Panc1 (cell line): ENCODE measurements around the gene SIRT1. TPM values are rescaled to one million over a fixed set of nuclear protein-coding genes. Genes with fewer than 3 reads are reported as not detected.
A peak's percentile ranks its signal among the peaks of the same experiment; 100 is the strongest.
"Not testable (repeated sequence)": the region's sequence is repeated elsewhere in the genome, so short reads cannot be mapped to it uniquely, and the experiment has no call there.

Experiments
- ATAC-seq: fragments of 200-7000 bp; cut with Tn5 transposase; 2 replicates; pipeline ENCODE4 v1.9.1; 2020; ENCODE audit warnings: mild to moderate bottlenecking, moderate library complexity
- Bru-seq: library from RNA; stranded (reverse); fragments of 400-500 nt; gene quantifications from one replicate; lab custom pipeline; 2021; lab: Mats Ljungman, UMichigan
- BruChase-seq, 2 experiments: library from RNA; stranded (reverse); fragments of 400-500 nt; gene quantifications; one replicate each; lab custom pipeline; 2021; lab: Mats Ljungman, UMichigan
- BruUV-seq: library from RNA; stranded (reverse); fragments of 400-500 nt; replicated peaks from 2 replicates; lab custom pipeline; 2021; lab: Mats Ljungman, UMichigan
- CTCF ChIA-PET: fragments of 300-600 bp; sonication (Branson Sonifier 250); formaldehyde crosslinking; loops from one replicate; lab custom pipeline; 2022; ENCODE audit warnings: antibody characterized with exemption; lab: Charles Lee
- POLR2A ChIA-PET: fragments of 300-600 bp; sonication (Branson Sonifier 250); formaldehyde crosslinking; loops from one replicate; lab custom pipeline; 2022; ENCODE audit warnings: antibody characterized with exemption; lab: Charles Lee
- DNase-seq: peaks from one replicate; pipeline ENCODE4 v3.0.0-alpha.2; 2010; ENCODE audit warnings: low read depth, low spot score
- H3K27ac ChIP-seq: 2 replicates; pipeline ENCODE4 v1.5.1; 2011; ENCODE audit warnings: mild to moderate bottlenecking, low read length, inconsistent platforms
- H3K27me3 ChIP-seq: fragments of 200-500 bp; sonication (Bioruptor generic); 2 replicates; pipeline ENCODE4 v1.6.0; 2014; ENCODE audit warnings: low read length, inconsistent platforms; ENCODE audit not compliant: control insufficient read depth, insufficient read depth
- H3K36me3 ChIP-seq: fragments of 200-500 bp; sonication (Bioruptor generic); 2 replicates; pipeline ENCODE4 v1.5.1; 2014; ENCODE audit warnings: inconsistent platforms, mild to moderate bottlenecking, low read length, moderate library complexity; ENCODE audit not compliant: control insufficient read depth, insufficient read depth
- H3K4me1 ChIP-seq: 2 replicates; pipeline ENCODE4 v1.5.1; 2011; ENCODE audit warnings: inconsistent platforms, mild to moderate bottlenecking, low read length, moderate library complexity; ENCODE audit not compliant: control insufficient read depth, insufficient read depth
- H3K4me3 ChIP-seq, 2 experiments: 2 replicates each; pipeline ENCODE4 v1.5.1; 2011 to 2012; ENCODE audit warnings: low read depth in 2 of 2, low read length in 2 of 2, mild to moderate bottlenecking in 2 of 2, inconsistent platforms in 1 of 2, moderate library complexity in 1 of 2
- H3K9me3 ChIP-seq: fragments of 200-500 bp; sonication (Bioruptor generic); 2 replicates; pipeline ENCODE4 v1.5.1; 2014; ENCODE audit warnings: low read depth, mild to moderate bottlenecking, inconsistent platforms, low read length, moderate library complexity; ENCODE audit not compliant: control insufficient read depth, insufficient read depth
- POLR2AphosphoS5 ChIP-seq: IDR thresholded peaks from 2 replicates; pipeline ENCODE4 v1.6.1; 2012; ENCODE audit warnings: mild to moderate bottlenecking, low read depth, low read length, moderate library complexity
- REST ChIP-seq, 2 experiments: IDR thresholded peaks; 2 replicates each; pipeline ENCODE4 v1.6.1; 2011 to 2012; ENCODE audit warnings: low read depth in 2 of 2, control low read depth in 1 of 2, low read length in 1 of 2, mild to moderate bottlenecking in 1 of 2, moderate library complexity in 1 of 2; ENCODE audit not compliant: insufficient read depth in 1 of 2
- SIN3A ChIP-seq: IDR thresholded peaks from 2 replicates; pipeline ENCODE4 v1.6.1; 2012; ENCODE audit warnings: low read depth, mild to moderate bottlenecking, low read length, moderate library complexity, borderline replicate concordance; ENCODE audit not compliant: insufficient read depth
- TCF7L2 ChIP-seq: IDR thresholded peaks from 2 replicates; pipeline ENCODE4 v1.6.1; 2011; ENCODE audit warnings: mild to moderate bottlenecking, low read depth, low read length, inconsistent platforms
- in situ Hi-C: cut with HindIII; loops from 2 replicates; pipeline ENCODE4 v1.10.0; 2016; ENCODE audit warnings: low sequenced_read_pairs, low pct_unique_long_range_greater_than_20kb
- intact Hi-C: fragments of 100-400 bp; cut with micrococcal nuclease; formaldehyde crosslinking; loops from one replicate; pipeline ENCODE4 v1.10.0; 2022; ENCODE audit not compliant: unreplicated experiment
- long read RNA-seq: library from polyadenylated mRNA; unstranded; transcript quantifications from one replicate; pipeline ENCODE4 v2.0.0, GENCODE V29; 2021; ENCODE audit not compliant: unreplicated experiment
- polyA plus RNA-seq: library from polyadenylated mRNA; unstranded; fragments of >200 nt; gene quantifications from one replicate; pipeline ENCODE4 v1.2.1, GENCODE V29; 2012; ENCODE audit warnings: missing spikeins; ENCODE audit not compliant: insufficient read length
- total RNA-seq: library from RNA; stranded (reverse); gene quantifications from one replicate; pipeline ENCODE4 v1.2.1, GENCODE V29; 2021; ENCODE audit not compliant: unreplicated experiment
- TF ChIP-seq, protein P1 (sequence below): fragments of 450-650 bp; IDR thresholded peaks from 2 replicates; pipeline ENCODE4 v1.5.1; 2017; ENCODE audit warnings: mild to moderate bottlenecking

SIRT1 gene
- 45.0 TPM for total RNA-seq
- 22.0 TPM for polyA plus RNA-seq
- Bru-seq, nascent RNA = percentile 94 among the genes with signal in this experiment
- BruChase-seq, experiment 1, labeled RNA remaining after a 2-hour chase = percentile 96 among the genes with signal in this experiment
- BruChase-seq, experiment 2, labeled RNA remaining after a 6-hour chase = percentile 86 among the genes with signal in this experiment
- long read RNA-seq, full-length matches to known transcripts = 147 of 176 reads
- long read RNA-seq, partial matches to known transcripts = 9 of 176 reads
- long read RNA-seq, other reads (novel, unspliced or antisense) = 20 of 176 reads

DNA sequence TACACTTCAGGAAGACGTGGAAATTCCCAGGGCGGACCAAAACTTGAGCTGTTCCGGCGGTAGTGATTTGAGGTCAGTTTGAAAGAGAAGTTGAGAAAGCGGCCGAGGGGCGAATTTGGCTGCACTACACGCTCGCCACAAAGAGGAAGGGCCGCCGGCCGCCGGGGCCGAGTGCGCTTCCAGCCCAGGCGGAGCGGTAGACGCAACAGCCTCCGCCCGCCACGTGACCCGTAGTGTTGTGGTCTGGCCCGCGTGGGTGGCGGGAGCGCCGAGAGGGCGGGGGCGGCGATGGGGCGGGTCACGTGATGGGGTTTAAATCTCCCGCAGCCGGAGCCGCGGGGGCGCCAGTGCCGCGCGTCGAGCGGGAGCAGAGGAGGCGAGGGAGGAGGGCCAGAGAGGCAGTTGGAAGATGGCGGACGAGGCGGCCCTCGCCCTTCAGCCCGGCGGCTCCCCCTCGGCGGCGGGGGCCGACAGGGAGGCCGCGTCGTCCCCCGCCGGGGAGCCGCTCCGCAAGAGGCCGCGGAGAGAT, at the start of gene SIRT1:
Gene SIRT1, plus strand, starts transcription at position 344 of the 529 bp plus-strand sequence. Its CDS starts 66 bp downstream, at position 410.
- in situ Hi-C loops (no loop called here), intact Hi-C loops (no loop called here)
- BruUV-seq = no TSS peak

GRCh38 chr10:67835541-67836394, 48.7 kb upstream of the SIRT1 start:
- CTCF ChIA-PET, intact Hi-C loops, in situ Hi-C loops, H3K4me1 ChIP-seq, H3K27ac ChIP-seq, BruUV-seq, DNase-seq, ATAC-seq, H3K4me3 ChIP-seq, H3K27me3 ChIP-seq, H3K9me3 ChIP-seq, H3K36me3 ChIP-seq: not testable (repeated sequence)
- POLR2A ChIA-PET = interaction anchor here (0.7 kb wide), 1 partner anchor 182 kb away, joined by 4 read pairs; no protein-coding TSS in a partner anchor

More for the DNA sequence above, at the start of gene SIRT1:
- ChIA-PET POLR2A (interaction anchor here (0.5 to 0.7 kb wide), 3 partner anchors 23 to 284 kb away, joined by 3 to 11 read pairs (median 7); no protein-coding TSS in a partner anchor), CTCF (no interaction called here)
- Histone ChIP-seq H3K4me1 (peaks cover 8% of the 10 kb centered on the region), H3K4me3 (peak within 1 kb of the TSS; percentile 61 to 66), H3K36me3 (peaks cover 21% of the 10 kb centered on the region), H3K27me3 (no peaks in the 10 kb centered on the region), H3K9me3 (no peaks in the 10 kb centered on the region), H3K27ac (peak within 1 kb of the TSS; percentile 93)
- TF ChIP-seq TCF7L2 (peak; percentile 28; the same call in 1 of the 2 replicates), POLR2AphosphoS5 (peak; percentile 96), REST (IDR thresholded peaks at IDR 0.05; ENCODE audit: insufficient read depth in 1 of 2, low read depth in 2 of 2, low read length in 1 of 2) (peak in 1 of 2 experiments; percentile 55; a peak in 1 of 4 replicates), SIN3A (peak; percentile 99; the same call in 1 of the 2 replicates)
- TF ChIP-seq, protein P1, sequence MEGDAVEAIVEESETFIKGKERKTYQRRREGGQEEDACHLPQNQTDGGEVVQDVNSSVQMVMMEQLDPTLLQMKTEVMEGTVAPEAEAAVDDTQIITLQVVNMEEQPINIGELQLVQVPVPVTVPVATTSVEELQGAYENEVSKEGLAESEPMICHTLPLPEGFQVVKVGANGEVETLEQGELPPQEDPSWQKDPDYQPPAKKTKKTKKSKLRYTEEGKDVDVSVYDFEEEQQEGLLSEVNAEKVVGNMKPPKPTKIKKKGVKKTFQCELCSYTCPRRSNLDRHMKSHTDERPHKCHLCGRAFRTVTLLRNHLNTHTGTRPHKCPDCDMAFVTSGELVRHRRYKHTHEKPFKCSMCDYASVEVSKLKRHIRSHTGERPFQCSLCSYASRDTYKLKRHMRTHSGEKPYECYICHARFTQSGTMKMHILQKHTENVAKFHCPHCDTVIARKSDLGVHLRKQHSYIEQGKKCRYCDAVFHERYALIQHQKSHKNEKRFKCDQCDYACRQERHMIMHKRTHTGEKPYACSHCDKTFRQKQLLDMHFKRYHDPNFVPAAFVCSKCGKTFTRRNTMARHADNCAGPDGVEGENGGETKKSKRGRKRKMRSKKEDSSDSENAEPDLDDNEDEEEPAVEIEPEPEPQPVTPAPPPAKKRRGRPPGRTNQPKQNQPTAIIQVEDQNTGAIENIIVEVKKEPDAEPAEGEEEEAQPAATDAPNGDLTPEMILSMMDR = no peak
- DNase-seq (peak; percentile 52), ATAC-seq (peak; percentile 91)
